ENCODE data around the gene ANKH.

Gene ANKH

GRCh38 chr5:14655146-14655741 is 216.3 kb downstream of the ANKH start:
- H3K36me3 ChIP-seq, result no peaks in the 10 kb centered on the region
- no peak for TF ChIP-seq CTCF (IDR thresholded peaks at IDR 0.05)
- no peaks in the 10 kb centered on the region for H3K27me3 ChIP-seq
- H3K27ac ChIP-seq, result no peak overlapping the region
- no peaks in the 10 kb centered on the region for H3K9me3 ChIP-seq
- DNase-seq, result no peak
- H3K4me1 ChIP-seq, result no peaks in the 10 kb centered on the region
- intact Hi-C loops (cut with DNase I; ENCODE audit: low total_unique reads), result no loop called here
- no peak overlapping the region for H3K4me3 ChIP-seq
